Measurements from ENCODE around the gene TMEM100.

Gene TMEM100

GRCh38 chr17:55762086-55762858 lies 39.6 kb upstream of the TMEM100 start:
- no peaks in the 10 kb centered on the region for H3K36me3 ChIP-seq (ENCODE audit: control insufficient read depth, insufficient read depth, low read length)
- H3K9me3 ChIP-seq (ENCODE audit: control insufficient read depth, low read length): no peaks in the 10 kb centered on the region
- no peak overlapping the region for H2AFZ ChIP-seq
- H3K9ac ChIP-seq: no peak overlapping the region
- H3K27me3 ChIP-seq (ENCODE audit: control insufficient read depth, insufficient read depth, low read length): no peaks in the 10 kb centered on the region
- no peak overlapping the region for H3K4me3 ChIP-seq (ENCODE audit: low read depth, low read length)
- peaks cover 15% of the 10 kb centered on the region for H3K4me1 ChIP-seq
- H3K4me2 ChIP-seq (ENCODE audit: low read length): no peak overlapping the region
- TF ChIP-seq CTCF (IDR thresholded peaks at IDR 0.05): no peak
- H3K27ac ChIP-seq: no peak overlapping the region
- no peaks in the 10 kb centered on the region for H3K79me2 ChIP-seq

GRCh38 chr17:55760643-55761355 lies 38.1 kb upstream of the TMEM100 start:
- H3K9ac ChIP-seq: no peak overlapping the region
- no peak for TF ChIP-seq CTCF (IDR thresholded peaks at IDR 0.05)
- no peaks in the 10 kb centered on the region for H3K9me3 ChIP-seq (ENCODE audit: control insufficient read depth, low read length)
- H3K4me1 ChIP-seq: peaks cover 15% of the 10 kb centered on the region
- no peak overlapping the region for H2AFZ ChIP-seq
- no peaks in the 10 kb centered on the region for H3K36me3 ChIP-seq (ENCODE audit: control insufficient read depth, insufficient read depth, low read length)
- no peak overlapping the region for H3K27ac ChIP-seq
- H3K4me2 ChIP-seq (ENCODE audit: low read length): no peak overlapping the region
- no peaks in the 10 kb centered on the region for H3K79me2 ChIP-seq
- H3K27me3 ChIP-seq (ENCODE audit: control insufficient read depth, insufficient read depth, low read length): no peaks in the 10 kb centered on the region
- H3K4me3 ChIP-seq (ENCODE audit: low read depth, low read length): no peak overlapping the region

- Histone ChIP-seq H3K27ac (no peak overlapping the region), H3K9ac (no peak overlapping the region), H3K4me1 (no peaks in the 10 kb centered on the region), H3K27me3 (ENCODE audit: control insufficient read depth, insufficient read depth, low read length) (no peaks in the 10 kb centered on the region), H3K36me3 (ENCODE audit: control insufficient read depth, insufficient read depth, low read length) (no peaks in the 10 kb centered on the region), H2AFZ (no peak overlapping the region), H3K4me3 (ENCODE audit: low read depth, low read length) (no peak overlapping the region), H3K9me3 (ENCODE audit: control insufficient read depth, low read length) (no peaks in the 10 kb centered on the region), H3K4me2 (ENCODE audit: low read length) (no peak overlapping the region), H3K79me2 (peaks cover 3% of the 10 kb centered on the region)
- TF ChIP-seq CTCF (IDR thresholded peaks at IDR 0.05): no peak
These were observed 35.5 kb upstream of the TMEM100 start for GRCh38 chr17:55758171-55758570.

- Histone ChIP-seq H3K4me1 (no peaks in the 10 kb centered on the region), H3K36me3 (ENCODE audit: control insufficient read depth, insufficient read depth, low read length) (no peaks in the 10 kb centered on the region)
- TF ChIP-seq CTCF (IDR thresholded peaks at IDR 0.05): no peak
These were observed 35.0 kb upstream of the TMEM100 start for GRCh38 chr17:55757659-55758058.

More at GRCh38 chr17:55757659-55758058, 35.0 kb upstream of the TMEM100 start:
- H3K4me2 ChIP-seq (ENCODE audit: low read length): no peak overlapping the region
- H3K27me3 ChIP-seq (ENCODE audit: control insufficient read depth, insufficient read depth, low read length): no peaks in the 10 kb centered on the region
- H3K4me3 ChIP-seq (ENCODE audit: low read depth, low read length): no peak overlapping the region
- peaks cover 3% of the 10 kb centered on the region for H3K79me2 ChIP-seq
- no peak overlapping the region for H3K9ac ChIP-seq
- H3K27ac ChIP-seq: no peak overlapping the region
- H2AFZ ChIP-seq: no peak overlapping the region
- H3K9me3 ChIP-seq (ENCODE audit: control insufficient read depth, low read length): no peaks in the 10 kb centered on the region

Measured in parathyroid adenoma (tissue), 2 donors.